ENCODE measurements around the gene CD9.
A peak's percentile ranks its signal among the peaks of the same experiment; 100 is the strongest.

Gene CD9

GRCh38 chr12:6199531-6200255 lies 507 bp upstream of the CD9 start:
- H3K27ac ChIP-seq (ENCODE audit: low read depth, low read length): peak overlapping the region; percentile 71
- H3K9me3 ChIP-seq (ENCODE audit: control insufficient read depth in 1 of 2, low read length in 2 of 2): no peaks in the 10 kb centered on the region
- peak overlapping the region; percentile 55 to 65 for H3K9ac ChIP-seq (ENCODE audit: low read depth in 1 of 2, low read length in 2 of 2)
- H3K36me3 ChIP-seq (ENCODE audit: control insufficient read depth in 1 of 2, insufficient read depth in 2 of 2, low read length in 2 of 2): no peaks in the 10 kb centered on the region
- H3K4me3 ChIP-seq (ENCODE audit: low read depth in 1 of 2, low read length in 2 of 2): peak overlapping the region; percentile 65 to 86
- no peaks in the 10 kb centered on the region for H3K27me3 ChIP-seq (ENCODE audit: control insufficient read depth in 1 of 2, insufficient read depth in 2 of 2, low read length in 2 of 2)
- peaks cover 62 to 68% of the 10 kb centered on the region in 2 donors for H3K4me1 ChIP-seq (ENCODE audit: control insufficient read depth in 1 of 2, insufficient read depth in 2 of 2, low read length in 2 of 2)

DNA sequence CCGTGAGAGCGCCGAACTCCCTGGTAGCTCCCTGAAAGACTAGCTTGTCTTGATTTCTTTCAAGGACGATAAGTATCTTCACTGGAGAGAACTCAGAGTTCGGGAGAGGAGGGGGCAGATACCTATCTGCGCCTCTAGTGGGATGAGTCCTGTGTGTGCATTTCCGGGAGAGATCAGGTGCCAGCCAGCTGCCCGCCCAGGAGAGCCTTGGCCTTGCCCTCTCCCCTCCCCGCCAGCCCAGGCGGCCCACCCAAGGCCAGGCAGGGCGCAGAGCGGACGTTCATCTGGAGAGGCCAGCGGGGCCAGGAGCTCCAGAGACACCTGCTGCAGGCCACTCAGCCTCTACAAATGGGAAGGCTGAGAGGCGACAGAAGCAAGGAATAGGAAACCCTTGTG lies 1.0 kb downstream of the CD9 start:
- peak overlapping the region; percentile 86 to 90 for H3K4me3 ChIP-seq (ENCODE audit: low read depth in 1 of 2, low read length in 2 of 2)
- H3K4me1 ChIP-seq (ENCODE audit: control insufficient read depth in 1 of 2, insufficient read depth in 2 of 2, low read length in 2 of 2): peaks cover 64 to 73% of the 10 kb centered on the region in 2 donors
- no peaks in the 10 kb centered on the region for H3K36me3 ChIP-seq (ENCODE audit: control insufficient read depth in 1 of 2, insufficient read depth in 2 of 2, low read length in 2 of 2)
- no peaks in the 10 kb centered on the region for H3K27me3 ChIP-seq (ENCODE audit: control insufficient read depth in 1 of 2, insufficient read depth in 2 of 2, low read length in 2 of 2)
- peak overlapping the region; percentile 86 to 93 for H3K9ac ChIP-seq (ENCODE audit: low read depth in 1 of 2, low read length in 2 of 2)
- H3K9me3 ChIP-seq (ENCODE audit: control insufficient read depth in 1 of 2, low read length in 2 of 2): no peaks in the 10 kb centered on the region
- peak overlapping the region; percentile 86 for H3K27ac ChIP-seq (ENCODE audit: low read depth, low read length)

DNA sequence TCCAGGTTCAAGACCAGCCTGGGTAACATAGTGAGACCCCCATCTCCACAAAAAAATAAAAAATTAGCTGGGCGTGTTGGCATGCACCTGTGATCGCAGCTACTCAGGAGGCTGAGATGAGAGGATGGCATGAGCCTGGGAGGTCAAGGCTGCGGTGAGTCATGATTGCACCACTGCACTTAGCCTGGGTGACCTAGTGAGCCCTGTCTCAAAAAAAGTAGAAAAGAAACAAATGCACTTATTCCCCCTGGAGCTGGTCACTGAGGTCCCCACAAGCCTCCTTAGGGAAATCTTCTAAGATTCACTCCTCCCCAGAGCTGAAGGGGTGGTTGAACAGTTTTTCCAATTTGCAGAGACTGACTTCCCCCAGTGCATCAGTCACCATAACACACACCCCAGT lies 1.6 kb downstream of the CD9 start:
- Histone ChIP-seq H3K27ac (ENCODE audit: low read depth, low read length) (peak overlapping the region; percentile 86), H3K27me3 (ENCODE audit: control insufficient read depth in 1 of 2, insufficient read depth in 2 of 2, low read length in 2 of 2) (no peaks in the 10 kb centered on the region), H3K36me3 (ENCODE audit: control insufficient read depth in 1 of 2, insufficient read depth in 2 of 2, low read length in 2 of 2) (no peaks in the 10 kb centered on the region), H3K4me3 (ENCODE audit: low read depth in 1 of 2, low read length in 2 of 2) (peak overlapping the region; percentile 86 to 90), H3K4me1 (ENCODE audit: control insufficient read depth in 1 of 2, insufficient read depth in 2 of 2, low read length in 2 of 2) (peaks cover 63 to 73% of the 10 kb centered on the region in 2 donors), H3K9ac (ENCODE audit: low read depth in 1 of 2, low read length in 2 of 2) (peak overlapping the region; percentile 86 to 93), H3K9me3 (ENCODE audit: control insufficient read depth in 1 of 2, low read length in 2 of 2) (no peaks in the 10 kb centered on the region)

GRCh38 chr12:6202304-6202703 lies 2.1 kb downstream of the CD9 start:
- Histone ChIP-seq H3K27ac (ENCODE audit: low read depth, low read length) (peak overlapping the region; percentile 20), H3K9ac (ENCODE audit: low read depth in 1 of 2, low read length in 2 of 2) (peak overlapping the region; percentile 49 to 86), H3K4me3 (ENCODE audit: low read depth in 1 of 2, low read length in 2 of 2) (peak overlapping the region; percentile 86 to 90), H3K36me3 (ENCODE audit: control insufficient read depth in 1 of 2, insufficient read depth in 2 of 2, low read length in 2 of 2) (no peaks in the 10 kb centered on the region), H3K27me3 (ENCODE audit: control insufficient read depth in 1 of 2, insufficient read depth in 2 of 2, low read length in 2 of 2) (no peaks in the 10 kb centered on the region), H3K9me3 (ENCODE audit: control insufficient read depth in 1 of 2, low read length in 2 of 2) (no peaks in the 10 kb centered on the region), H3K4me1 (ENCODE audit: control insufficient read depth in 1 of 2, insufficient read depth in 2 of 2, low read length in 2 of 2) (peaks cover 67 to 75% of the 10 kb centered on the region in 2 donors)

GRCh38 chr12:6202846-6203245 lies 2.6 kb downstream of the CD9 start:
- H3K36me3 ChIP-seq (ENCODE audit: control insufficient read depth in 1 of 2, insufficient read depth in 2 of 2, low read length in 2 of 2): no peaks in the 10 kb centered on the region
- no peaks in the 10 kb centered on the region for H3K27me3 ChIP-seq (ENCODE audit: control insufficient read depth in 1 of 2, insufficient read depth in 2 of 2, low read length in 2 of 2)
- H3K9ac ChIP-seq (ENCODE audit: low read depth in 1 of 2, low read length in 2 of 2): peak overlapping the region; percentile 49 to 86
- peak overlapping the region; percentile 86 to 90 for H3K4me3 ChIP-seq (ENCODE audit: low read depth in 1 of 2, low read length in 2 of 2)
- H3K27ac ChIP-seq (ENCODE audit: low read depth, low read length): peak overlapping the region; percentile 20
- peaks cover 69 to 77% of the 10 kb centered on the region in 2 donors for H3K4me1 ChIP-seq (ENCODE audit: control insufficient read depth in 1 of 2, insufficient read depth in 2 of 2, low read length in 2 of 2)
- no peaks in the 10 kb centered on the region for H3K9me3 ChIP-seq (ENCODE audit: control insufficient read depth in 1 of 2, low read length in 2 of 2)

DNA sequence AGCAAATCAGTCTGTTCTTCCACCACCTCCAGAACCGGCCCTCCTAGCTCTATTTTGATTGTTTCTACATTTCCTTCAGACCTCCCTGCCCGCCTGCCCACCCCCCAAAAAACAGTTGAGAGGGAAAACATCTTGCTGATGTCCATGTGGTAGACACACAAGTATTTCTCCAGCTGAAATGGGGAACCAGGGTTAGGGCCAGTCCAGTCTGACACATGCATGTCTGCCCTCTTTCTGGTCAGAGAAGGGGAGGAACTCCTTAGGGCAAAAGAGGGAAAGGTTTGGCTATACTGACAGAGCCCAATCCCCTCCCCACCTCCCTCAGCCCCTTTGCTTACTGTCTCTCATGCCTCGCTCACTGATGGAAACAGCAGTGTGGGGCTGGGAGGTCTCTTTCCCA lies 3.4 kb downstream of the CD9 start:
- Histone ChIP-seq H3K9ac (ENCODE audit: low read depth in 1 of 2, low read length in 2 of 2) (no peak overlapping the region), H3K27me3 (ENCODE audit: control insufficient read depth in 1 of 2, insufficient read depth in 2 of 2, low read length in 2 of 2) (no peaks in the 10 kb centered on the region), H3K4me1 (ENCODE audit: control insufficient read depth in 1 of 2, insufficient read depth in 2 of 2, low read length in 2 of 2) (peaks cover 61 to 69% of the 10 kb centered on the region in 2 donors), H3K27ac (ENCODE audit: low read depth, low read length) (no peak overlapping the region), H3K9me3 (ENCODE audit: control insufficient read depth in 1 of 2, low read length in 2 of 2) (no peaks in the 10 kb centered on the region), H3K4me3 (ENCODE audit: low read depth in 1 of 2, low read length in 2 of 2) (peak overlapping the region in 1 of 2 donors; percentile 90), H3K36me3 (ENCODE audit: control insufficient read depth in 1 of 2, insufficient read depth in 2 of 2, low read length in 2 of 2) (no peaks in the 10 kb centered on the region)

DNA sequence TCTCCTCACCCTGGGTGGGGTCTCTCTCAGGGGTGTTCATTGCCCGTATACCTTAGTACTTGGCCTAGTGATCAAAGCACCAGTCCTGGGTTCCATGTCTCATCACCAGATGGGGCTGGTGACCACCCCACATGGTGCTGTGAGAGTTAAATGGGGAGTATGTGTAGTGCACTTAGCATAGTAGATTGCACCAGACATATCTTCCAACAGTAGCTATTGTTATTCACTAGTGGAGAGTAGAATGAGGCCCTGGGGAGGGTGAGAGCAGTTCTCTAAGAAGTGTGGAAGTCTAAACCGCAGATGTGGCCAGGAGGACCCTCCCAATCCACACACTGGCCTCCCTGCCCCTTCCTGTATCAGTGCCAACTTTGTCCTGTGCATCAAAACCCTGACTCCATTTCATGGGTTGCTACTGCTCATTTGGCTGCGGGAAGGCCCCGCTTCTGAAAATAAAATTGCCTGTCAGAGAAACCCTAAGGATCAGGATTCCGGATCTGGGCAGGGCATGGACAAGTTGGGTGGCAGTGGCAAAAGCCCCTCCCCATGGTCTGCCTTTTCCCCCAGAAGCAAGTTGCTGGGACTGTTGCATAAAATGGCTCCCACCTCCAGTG lies 4.4 kb downstream of the CD9 start:
- Histone ChIP-seq H3K27me3 (ENCODE audit: control insufficient read depth in 1 of 2, insufficient read depth in 2 of 2, low read length in 2 of 2) (no peaks in the 10 kb centered on the region), H3K36me3 (ENCODE audit: control insufficient read depth in 1 of 2, insufficient read depth in 2 of 2, low read length in 2 of 2) (peaks cover 0 to 7% of the 10 kb centered on the region in 2 donors), H3K4me1 (ENCODE audit: control insufficient read depth in 1 of 2, insufficient read depth in 2 of 2, low read length in 2 of 2) (peaks cover 51 to 65% of the 10 kb centered on the region in 2 donors), H3K4me3 (ENCODE audit: low read depth in 1 of 2, low read length in 2 of 2) (peak overlapping the region in 1 of 2 donors; percentile 3), H3K9me3 (ENCODE audit: control insufficient read depth in 1 of 2, low read length in 2 of 2) (no peaks in the 10 kb centered on the region), H3K9ac (ENCODE audit: low read depth in 1 of 2, low read length in 2 of 2) (peak overlapping the region; percentile 19 to 47), H3K27ac (ENCODE audit: low read depth, low read length) (peak overlapping the region; percentile 28)

GRCh38 chr12:6205144-6205539 lies 4.9 kb downstream of the CD9 start:
- H3K27ac ChIP-seq (ENCODE audit: low read depth, low read length): peak overlapping the region; percentile 28
- H3K4me1 ChIP-seq (ENCODE audit: control insufficient read depth in 1 of 2, insufficient read depth in 2 of 2, low read length in 2 of 2): peaks cover 52 to 68% of the 10 kb centered on the region in 2 donors
- no peaks in the 10 kb centered on the region for H3K9me3 ChIP-seq (ENCODE audit: control insufficient read depth in 1 of 2, low read length in 2 of 2)
- peak overlapping the region in 1 of 2 donors; percentile 19 for H3K9ac ChIP-seq (ENCODE audit: low read depth in 1 of 2, low read length in 2 of 2)
- no peaks in the 10 kb centered on the region for H3K27me3 ChIP-seq (ENCODE audit: control insufficient read depth in 1 of 2, insufficient read depth in 2 of 2, low read length in 2 of 2)
- peak overlapping the region in 1 of 2 donors; percentile 3 for H3K4me3 ChIP-seq (ENCODE audit: low read depth in 1 of 2, low read length in 2 of 2)
- peaks cover 0 to 7% of the 10 kb centered on the region in 2 donors for H3K36me3 ChIP-seq (ENCODE audit: control insufficient read depth in 1 of 2, insufficient read depth in 2 of 2, low read length in 2 of 2)

GRCh38 chr12:6205761-6206160 lies 5.6 kb downstream of the CD9 start:
- Histone ChIP-seq H3K4me1 (ENCODE audit: control insufficient read depth in 1 of 2, insufficient read depth in 2 of 2, low read length in 2 of 2) (peaks cover 56 to 71% of the 10 kb centered on the region in 2 donors), H3K9ac (ENCODE audit: low read depth in 1 of 2, low read length in 2 of 2) (peak overlapping the region in 1 of 2 donors; percentile 19), H3K4me3 (ENCODE audit: low read depth in 1 of 2, low read length in 2 of 2) (no peak overlapping the region), H3K36me3 (ENCODE audit: control insufficient read depth in 1 of 2, insufficient read depth in 2 of 2, low read length in 2 of 2) (peaks cover 0 to 7% of the 10 kb centered on the region in 2 donors), H3K27me3 (ENCODE audit: control insufficient read depth in 1 of 2, insufficient read depth in 2 of 2, low read length in 2 of 2) (no peaks in the 10 kb centered on the region), H3K9me3 (ENCODE audit: control insufficient read depth in 1 of 2, low read length in 2 of 2) (no peaks in the 10 kb centered on the region), H3K27ac (ENCODE audit: low read depth, low read length) (no peak overlapping the region)

DNA sequence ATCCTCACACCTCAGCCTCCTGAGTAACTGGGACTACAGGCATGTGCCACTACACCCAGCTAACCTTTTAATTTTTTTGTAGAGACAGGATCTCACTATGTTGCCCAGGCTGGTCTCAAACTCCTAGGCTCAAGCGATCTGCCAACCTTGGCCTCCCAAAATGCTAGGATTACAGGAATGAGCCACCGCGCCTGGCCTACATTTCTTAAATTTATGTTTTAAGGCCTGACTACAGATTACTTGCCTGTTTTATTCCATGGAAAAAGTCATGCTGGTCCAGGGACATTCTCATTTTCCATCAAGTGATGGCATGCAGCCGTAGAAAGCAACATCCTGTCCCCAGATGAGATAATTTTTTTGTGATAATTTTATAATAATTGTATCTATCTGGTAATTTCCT lies 6.1 kb downstream of the CD9 start:
- Histone ChIP-seq H3K9ac (ENCODE audit: low read depth in 1 of 2, low read length in 2 of 2) (no peak overlapping the region), H3K27ac (ENCODE audit: low read depth, low read length) (no peak overlapping the region), H3K4me3 (ENCODE audit: low read depth in 1 of 2, low read length in 2 of 2) (no peak overlapping the region), H3K9me3 (ENCODE audit: control insufficient read depth in 1 of 2, low read length in 2 of 2) (no peaks in the 10 kb centered on the region), H3K36me3 (ENCODE audit: control insufficient read depth in 1 of 2, insufficient read depth in 2 of 2, low read length in 2 of 2) (peaks cover 0 to 9% of the 10 kb centered on the region in 2 donors), H3K27me3 (ENCODE audit: control insufficient read depth in 1 of 2, insufficient read depth in 2 of 2, low read length in 2 of 2) (no peaks in the 10 kb centered on the region), H3K4me1 (ENCODE audit: control insufficient read depth in 1 of 2, insufficient read depth in 2 of 2, low read length in 2 of 2) (peaks cover 56 to 70% of the 10 kb centered on the region in 2 donors)

Data from duodenal mucosa (tissue), 2 donors.